Measurements from ENCODE around the gene FAM186B.
A peak's percentile ranks its signal among the peaks of the same experiment; 100 is the strongest.

Gene FAM186B

DNA sequence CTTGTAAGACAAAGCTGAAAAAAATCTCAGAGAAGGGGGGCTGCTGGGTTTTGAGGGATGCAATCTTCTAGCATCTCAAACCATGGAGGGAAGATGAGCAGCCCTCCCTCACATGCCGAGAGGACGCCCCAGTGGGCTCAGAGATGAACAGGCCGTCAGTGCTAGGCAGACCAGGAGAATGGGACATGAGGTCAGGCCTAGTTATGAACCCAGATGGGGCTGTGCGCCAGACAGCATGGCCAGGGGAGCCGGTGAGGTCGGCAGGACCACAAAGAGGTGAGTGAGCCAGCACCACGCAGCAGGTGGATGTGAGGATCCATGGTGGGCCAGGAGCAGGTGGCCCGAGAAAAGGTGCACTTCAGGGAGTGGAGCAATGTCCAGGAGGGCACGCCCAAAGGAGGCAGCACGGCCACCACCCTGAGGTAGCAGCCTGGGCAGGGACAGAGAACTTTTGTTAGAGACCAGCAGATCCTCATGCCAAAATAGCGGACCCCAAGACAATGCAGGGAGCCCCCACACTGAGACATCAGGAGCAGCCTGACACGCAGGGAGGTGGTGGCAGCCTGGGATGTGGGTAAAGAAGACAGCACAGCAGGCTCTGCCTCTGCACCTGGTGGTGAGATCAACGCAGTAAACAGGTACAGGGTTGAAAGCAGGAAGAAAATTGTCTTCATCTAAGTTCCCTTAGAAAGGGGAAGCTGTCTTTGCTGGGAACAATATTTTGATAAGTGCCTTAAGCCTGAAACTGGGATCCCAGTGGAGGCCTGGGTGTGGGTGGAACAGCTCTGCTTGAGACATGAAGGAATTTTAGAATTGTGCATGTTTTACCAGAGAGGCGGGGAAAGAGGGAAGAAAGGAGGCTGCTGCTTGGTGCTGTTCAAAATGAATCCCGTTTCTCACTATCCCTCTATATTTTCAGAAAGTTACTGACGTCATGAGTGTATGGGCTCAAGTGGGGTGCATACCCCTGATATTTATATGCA lies 19.7 kb downstream of the FAM186B start:
- Histone ChIP-seq H3K4me3 (ENCODE audit: insufficient read depth, low read depth, low read length, poor library complexity, severe bottlenecking) (no peak overlapping the region), H3K4me1 (ENCODE audit: control insufficient read depth, insufficient read depth, low read length, poor library complexity, severe bottlenecking) (no peaks in the 10 kb centered on the region), H3K27me3 (replicated peaks; ENCODE audit: control insufficient read depth, insufficient read depth, low read length, poor library complexity, severe bottlenecking) (no peaks in the 10 kb centered on the region), H3K9me3 (ENCODE audit: control insufficient read depth, low read length) (no peaks in the 10 kb centered on the region), H3K36me3 (ENCODE audit: control insufficient read depth, insufficient read depth, low read length) (peaks cover 19% of the 10 kb centered on the region), H3K27ac (ENCODE audit: insufficient read depth, low read length, poor library complexity, severe bottlenecking) (no peak overlapping the region)
- no peak for DNase-seq

DNA sequence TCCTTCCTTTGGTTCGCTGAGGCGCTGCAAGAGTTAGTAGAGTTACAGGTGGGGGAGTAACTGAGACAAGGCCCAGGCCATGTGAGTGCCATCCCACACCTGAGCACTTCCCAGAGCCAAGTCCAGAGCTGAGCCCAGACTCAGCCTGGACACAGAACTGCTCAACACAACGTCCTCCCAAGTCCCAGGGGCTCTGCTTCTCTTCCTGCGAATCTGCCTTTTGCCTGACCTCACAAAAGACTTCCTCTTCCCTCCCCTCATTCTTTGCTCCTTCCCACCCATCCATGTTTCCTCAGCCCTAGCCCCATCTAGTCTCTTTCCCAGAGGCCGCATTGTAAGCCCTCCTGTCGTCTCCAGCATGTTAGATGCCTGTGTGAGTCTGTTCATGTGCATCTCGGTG lies 20.8 kb downstream of the FAM186B start:
- no peak overlapping the region for H3K27ac ChIP-seq (ENCODE audit: insufficient read depth, low read length, poor library complexity, severe bottlenecking)
- DNase-seq = no peak

DNA sequence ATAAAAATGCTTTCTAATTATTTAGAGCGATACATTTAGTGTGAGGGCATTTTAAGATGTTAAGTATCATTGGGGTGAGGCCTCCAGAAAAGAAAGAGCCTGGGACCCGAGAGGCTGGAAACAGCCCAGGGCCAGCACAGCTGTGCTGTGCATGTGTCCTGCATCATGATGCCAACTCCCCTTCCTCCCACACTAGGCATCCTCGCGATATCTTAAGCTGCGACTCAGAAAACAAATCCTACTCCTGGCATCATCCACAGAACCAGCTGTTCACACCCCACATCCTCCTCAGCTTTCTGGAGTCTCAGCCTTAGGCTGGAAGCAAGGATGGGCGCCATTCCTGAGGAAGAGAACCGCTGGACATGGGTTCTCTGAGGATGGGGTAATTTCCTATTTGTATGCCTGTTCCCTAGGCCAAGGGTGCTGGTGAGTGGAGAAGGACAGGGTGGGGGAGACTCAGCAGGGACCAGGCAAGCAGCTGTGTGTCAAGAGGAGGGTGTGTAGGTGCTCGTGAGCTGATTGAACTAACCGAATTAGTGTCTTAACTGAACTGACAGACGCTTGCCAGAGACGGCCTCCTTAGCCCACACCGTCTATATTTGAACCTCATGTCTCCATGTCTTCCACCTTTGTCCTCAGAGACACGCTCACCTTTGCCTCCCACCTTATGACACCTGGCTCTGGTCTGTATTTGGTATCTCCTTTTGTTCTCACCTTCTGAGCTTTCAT lies 21.9 kb downstream of the FAM186B start:
- Histone ChIP-seq H3K4me1 (ENCODE audit: control insufficient read depth, insufficient read depth, low read length, poor library complexity, severe bottlenecking) (peaks cover 7% of the 10 kb centered on the region), H3K9me3 (ENCODE audit: control insufficient read depth, low read length) (no peaks in the 10 kb centered on the region), H3K27ac (ENCODE audit: insufficient read depth, low read length, poor library complexity, severe bottlenecking) (no peak overlapping the region), H3K4me3 (ENCODE audit: insufficient read depth, low read depth, low read length, poor library complexity, severe bottlenecking) (no peak overlapping the region), H3K36me3 (ENCODE audit: control insufficient read depth, insufficient read depth, low read length) (peaks cover 19% of the 10 kb centered on the region), H3K27me3 (replicated peaks; ENCODE audit: control insufficient read depth, insufficient read depth, low read length, poor library complexity, severe bottlenecking) (no peaks in the 10 kb centered on the region)
- no peak for DNase-seq

More for the DNA sequence above, 20.8 kb downstream of the FAM186B start:
- Histone ChIP-seq H3K27me3 (replicated peaks; ENCODE audit: control insufficient read depth, insufficient read depth, low read length, poor library complexity, severe bottlenecking) (no peaks in the 10 kb centered on the region), H3K4me3 (ENCODE audit: insufficient read depth, low read depth, low read length, poor library complexity, severe bottlenecking) (no peak overlapping the region), H3K4me1 (ENCODE audit: control insufficient read depth, insufficient read depth, low read length, poor library complexity, severe bottlenecking) (peaks cover 7% of the 10 kb centered on the region), H3K9me3 (ENCODE audit: control insufficient read depth, low read length) (no peaks in the 10 kb centered on the region), H3K36me3 (ENCODE audit: control insufficient read depth, insufficient read depth, low read length) (peaks cover 19% of the 10 kb centered on the region)

DNA sequence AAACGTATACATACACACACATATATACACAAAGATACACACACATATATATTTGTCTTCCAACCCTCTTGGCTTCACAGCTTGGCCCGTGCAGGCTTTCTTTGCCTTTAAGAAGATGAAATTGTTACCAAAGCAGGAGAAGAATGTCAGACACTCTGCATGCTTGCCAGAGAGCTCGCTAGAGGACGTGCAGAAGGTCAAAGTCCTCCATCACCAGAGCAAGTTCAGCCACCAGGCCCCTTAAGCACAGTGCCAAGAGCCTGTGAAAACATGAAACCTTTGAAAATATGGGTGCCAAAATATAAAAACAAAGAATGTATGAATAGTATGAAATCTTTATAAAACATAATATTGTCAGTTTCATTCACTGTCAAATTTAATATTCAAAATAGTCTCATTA lies 22.6 kb downstream of the FAM186B start:
- H3K27ac ChIP-seq (ENCODE audit: insufficient read depth, low read length, poor library complexity, severe bottlenecking) = no peak overlapping the region
- H3K4me3 ChIP-seq (ENCODE audit: insufficient read depth, low read depth, low read length, poor library complexity, severe bottlenecking) = no peak overlapping the region
- H3K4me1 ChIP-seq (ENCODE audit: control insufficient read depth, insufficient read depth, low read length, poor library complexity, severe bottlenecking) = peaks cover 7% of the 10 kb centered on the region
- H3K36me3 ChIP-seq (ENCODE audit: control insufficient read depth, insufficient read depth, low read length) = peaks cover 19% of the 10 kb centered on the region
- no peak for DNase-seq
- no peaks in the 10 kb centered on the region for H3K9me3 ChIP-seq (ENCODE audit: control insufficient read depth, low read length)
- H3K27me3 ChIP-seq (replicated peaks; ENCODE audit: control insufficient read depth, insufficient read depth, low read length, poor library complexity, severe bottlenecking) = no peaks in the 10 kb centered on the region

DNA sequence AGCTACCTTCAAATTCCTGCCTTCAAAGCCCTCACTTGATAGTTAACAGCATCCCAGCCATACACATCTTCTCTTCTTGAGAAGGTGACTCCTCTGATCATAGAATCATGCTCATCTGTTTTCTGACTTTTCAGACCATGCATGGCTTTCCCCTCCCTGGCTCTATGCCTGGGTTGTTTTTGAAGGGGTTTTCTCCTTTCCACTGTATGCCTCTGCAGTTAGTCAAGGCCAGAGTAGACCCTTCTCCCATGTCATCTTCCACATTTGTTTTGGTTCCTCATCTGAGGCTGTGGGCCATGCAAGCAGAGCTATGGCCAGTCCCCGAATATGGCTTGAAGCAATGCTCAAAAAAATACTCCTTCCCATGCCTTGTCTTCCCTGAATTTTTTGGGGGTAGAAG lies 23.2 kb downstream of the FAM186B start:
- H3K4me1 ChIP-seq (ENCODE audit: control insufficient read depth, insufficient read depth, low read length, poor library complexity, severe bottlenecking) = peaks cover 7% of the 10 kb centered on the region

DNA sequence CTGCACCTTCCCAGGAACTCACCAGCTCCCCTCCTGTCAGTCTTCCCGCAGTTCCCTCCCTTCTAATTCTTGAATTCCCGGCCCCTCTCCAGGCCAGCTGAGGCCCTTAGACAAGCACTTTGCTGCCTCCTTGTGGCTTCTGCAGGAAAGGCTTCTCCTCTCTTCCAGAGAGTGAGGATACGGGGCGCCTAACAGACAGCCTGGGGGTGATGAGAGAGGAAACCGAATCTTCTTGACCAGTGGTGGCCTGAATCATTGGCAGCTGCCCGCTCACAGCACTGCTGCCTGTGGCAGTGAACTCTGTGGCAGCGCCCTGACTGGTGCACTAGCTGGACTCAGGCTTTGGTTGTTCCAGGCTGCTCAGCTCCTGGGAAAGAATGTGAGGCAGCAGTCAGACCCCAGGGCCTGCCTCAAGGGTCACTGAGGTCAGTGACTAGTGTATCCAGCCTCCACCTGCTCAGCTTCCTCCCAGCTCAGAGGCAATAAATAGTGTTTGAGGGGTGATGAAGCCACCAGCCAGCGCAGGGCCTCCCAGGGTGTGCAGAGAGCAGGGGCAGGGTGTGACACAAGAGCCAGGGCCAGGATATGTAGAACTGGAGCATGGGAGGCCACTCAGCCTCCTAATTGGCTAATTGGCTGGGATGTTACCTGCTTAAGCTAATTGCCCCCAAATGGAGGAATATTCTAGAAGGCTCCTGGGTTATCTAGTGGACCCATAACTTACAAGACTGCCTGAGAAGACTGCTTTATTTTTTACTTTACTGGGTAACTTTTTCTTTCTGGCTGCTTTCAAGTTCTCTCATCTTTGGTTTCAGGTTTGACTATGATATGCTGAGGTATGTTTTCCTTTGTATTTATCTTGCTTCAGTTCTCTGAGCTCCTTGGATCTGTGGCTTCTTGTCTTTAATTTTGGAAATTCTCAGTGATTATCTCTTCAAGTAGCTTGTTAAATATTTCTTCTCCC lies 24.6 kb downstream of the FAM186B start:
- no peak overlapping the region for H3K27ac ChIP-seq (ENCODE audit: insufficient read depth, low read length, poor library complexity, severe bottlenecking)
- DNase-seq = peak in 2 of 3 donors; percentile 13 to 29
- peaks cover 7% of the 10 kb centered on the region for H3K4me1 ChIP-seq (ENCODE audit: control insufficient read depth, insufficient read depth, low read length, poor library complexity, severe bottlenecking)
- H3K27me3 ChIP-seq (replicated peaks; ENCODE audit: control insufficient read depth, insufficient read depth, low read length, poor library complexity, severe bottlenecking) = no peaks in the 10 kb centered on the region
- no peaks in the 10 kb centered on the region for H3K9me3 ChIP-seq (ENCODE audit: control insufficient read depth, low read length)
- peaks cover 12% of the 10 kb centered on the region for H3K36me3 ChIP-seq (ENCODE audit: control insufficient read depth, insufficient read depth, low read length)
- H3K4me3 ChIP-seq (ENCODE audit: insufficient read depth, low read depth, low read length, poor library complexity, severe bottlenecking) = no peak overlapping the region

More for the DNA sequence above, 23.2 kb downstream of the FAM186B start:
- Histone ChIP-seq H3K36me3 (ENCODE audit: control insufficient read depth, insufficient read depth, low read length) (peaks cover 19% of the 10 kb centered on the region), H3K27me3 (replicated peaks; ENCODE audit: control insufficient read depth, insufficient read depth, low read length, poor library complexity, severe bottlenecking) (no peaks in the 10 kb centered on the region), H3K27ac (ENCODE audit: insufficient read depth, low read length, poor library complexity, severe bottlenecking) (no peak overlapping the region), H3K4me3 (ENCODE audit: insufficient read depth, low read depth, low read length, poor library complexity, severe bottlenecking) (no peak overlapping the region), H3K9me3 (ENCODE audit: control insufficient read depth, low read length) (no peaks in the 10 kb centered on the region)
- DNase-seq = no peak

DNA sequence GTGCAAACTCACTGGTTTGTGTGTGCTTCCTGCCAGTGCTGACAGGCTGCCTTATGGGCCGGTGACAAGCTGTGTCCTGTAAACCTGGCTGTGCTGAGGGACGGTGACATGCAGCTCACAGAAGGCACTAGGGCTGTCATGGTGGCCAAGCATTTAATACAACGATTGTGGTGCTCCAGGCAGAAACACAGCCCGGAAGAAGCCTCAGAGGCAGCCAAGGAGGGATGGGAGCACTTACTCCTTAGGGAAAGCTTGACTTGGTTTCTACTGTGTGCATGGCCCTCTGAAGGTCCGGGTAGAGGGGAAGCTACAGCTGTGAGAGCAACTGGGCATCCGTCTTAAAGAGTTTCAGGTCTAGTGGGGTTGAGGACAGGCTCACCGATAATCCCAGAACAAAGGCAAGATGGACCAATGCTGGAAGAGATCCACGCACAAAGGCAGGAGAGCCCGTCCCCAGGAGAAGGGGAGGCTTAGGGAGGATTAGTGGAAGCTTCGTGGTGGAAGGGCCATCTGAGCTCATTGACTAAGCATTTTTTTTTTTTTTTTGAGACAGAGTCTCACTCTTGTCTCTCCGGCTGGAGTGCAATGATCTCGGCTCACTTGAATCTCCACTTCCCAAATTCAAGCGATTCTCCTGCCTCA lies 26.8 kb downstream of the FAM186B start:
- H3K9me3 ChIP-seq (ENCODE audit: control insufficient read depth, low read length) = no peaks in the 10 kb centered on the region
- H3K27me3 ChIP-seq (replicated peaks; ENCODE audit: control insufficient read depth, insufficient read depth, low read length, poor library complexity, severe bottlenecking) = no peaks in the 10 kb centered on the region
- H3K4me3 ChIP-seq (ENCODE audit: insufficient read depth, low read depth, low read length, poor library complexity, severe bottlenecking) = no peak overlapping the region
- no peak overlapping the region for H3K27ac ChIP-seq (ENCODE audit: insufficient read depth, low read length, poor library complexity, severe bottlenecking)
- peaks cover 7% of the 10 kb centered on the region for H3K36me3 ChIP-seq (ENCODE audit: control insufficient read depth, insufficient read depth, low read length)
- no peak for DNase-seq
- peaks cover 7% of the 10 kb centered on the region for H3K4me1 ChIP-seq (ENCODE audit: control insufficient read depth, insufficient read depth, low read length, poor library complexity, severe bottlenecking)

DNA sequence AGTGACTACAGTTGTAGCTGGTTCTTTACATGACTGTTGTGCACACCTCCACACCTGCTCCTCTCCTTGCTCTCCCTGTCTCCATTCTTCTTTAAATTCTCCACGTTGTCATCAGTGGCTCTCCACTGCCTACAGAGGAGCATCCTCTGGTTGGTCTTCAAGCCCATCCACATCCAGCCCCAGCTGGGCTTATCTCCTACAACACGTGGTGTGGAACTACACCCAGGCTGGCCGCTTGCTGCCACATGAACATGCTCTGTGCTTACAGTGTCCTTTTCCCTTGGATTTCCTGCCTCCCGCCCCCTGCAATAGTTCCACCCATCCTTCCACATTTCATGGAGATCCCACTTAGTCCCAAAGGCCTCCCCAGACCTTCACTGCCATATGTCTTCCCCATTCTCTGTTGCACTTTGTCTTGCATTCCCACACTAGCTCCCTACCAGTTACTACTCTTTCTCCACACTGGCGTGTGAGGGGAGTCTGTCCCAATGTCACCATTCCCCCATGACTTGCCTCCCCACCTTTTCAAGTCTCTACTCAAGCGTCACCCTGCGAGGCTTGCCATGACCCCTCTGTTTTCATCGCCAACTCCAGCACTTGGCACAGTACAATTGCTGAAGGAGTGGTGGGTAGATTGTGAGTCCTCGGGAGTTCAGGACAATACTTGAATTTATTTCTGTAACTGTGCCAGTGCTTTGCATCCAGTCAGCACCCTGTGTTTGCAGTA lies 27.7 kb downstream of the FAM186B start:
- no peaks in the 10 kb centered on the region for H3K27me3 ChIP-seq (replicated peaks; ENCODE audit: control insufficient read depth, insufficient read depth, low read length, poor library complexity, severe bottlenecking)
- no peak overlapping the region for H3K4me3 ChIP-seq (ENCODE audit: insufficient read depth, low read depth, low read length, poor library complexity, severe bottlenecking)
- peaks cover 7% of the 10 kb centered on the region for H3K4me1 ChIP-seq (ENCODE audit: control insufficient read depth, insufficient read depth, low read length, poor library complexity, severe bottlenecking)
- H3K27ac ChIP-seq (ENCODE audit: insufficient read depth, low read length, poor library complexity, severe bottlenecking) = no peak overlapping the region
- H3K9me3 ChIP-seq (ENCODE audit: control insufficient read depth, low read length) = no peaks in the 10 kb centered on the region
- peaks cover 2% of the 10 kb centered on the region for H3K36me3 ChIP-seq (ENCODE audit: control insufficient read depth, insufficient read depth, low read length)
- DNase-seq = no peak

Measured in effector memory CD4-positive, alpha-beta T cell (primary cell).